GM12801 (cell line): ENCODE data around the gene KAZN.

Source experiments
- CTCF ChIP-seq: IDR thresholded peaks from one replicate; pipeline ENCODE4 v1.5.1; 2011; ENCODE audit warnings: control low read depth; ENCODE audit not compliant: insufficient read length; ENCODE audit errors: extremely low read depth

The KAZN gene

GRCh38 chr1:15115542-15116330 lies 517.3 kb downstream of the KAZN start:
- no peak for TF ChIP-seq CTCF

- TF ChIP-seq CTCF, result no peak
Observed at GRCh38 chr1:15116966-15117365, 518.5 kb downstream of the KAZN start.

- TF ChIP-seq CTCF, result no peak
Observed at GRCh38 chr1:15117671-15118325, 519.3 kb downstream of the KAZN start.

GRCh38 chr1:15118579-15118978 lies 520.1 kb downstream of the KAZN start:
- no peak for TF ChIP-seq CTCF

GRCh38 chr1:15120251-15120945 lies 521.9 kb downstream of the KAZN start:
- no peak for TF ChIP-seq CTCF

- no peak for TF ChIP-seq CTCF
Observed at GRCh38 chr1:15122331-15122730, 523.8 kb downstream of the KAZN start.

- TF ChIP-seq CTCF, result no peak
Observed at GRCh38 chr1:15123270-15123669, 524.8 kb downstream of the KAZN start.
